Vagina (tissue), 2 donors: Measurements from ENCODE around the gene FAM117B. TPM values are rescaled to one million over a fixed set of nuclear protein-coding genes. Genes with fewer than 3 reads are reported as not detected.

Experiments
- DNase-seq, 2 donors: peaks; one replicate each; pipeline ENCODE4 v3.0.0-alpha.2; 2017; ENCODE audit errors: extremely low spot score in 2 of 2
- H3K27ac ChIP-seq: fragments of 200-600 bp; sonication (generic); one replicate; pipeline ENCODE4 v1.5.1; 2019
- H3K27me3 ChIP-seq: fragments of 200-600 bp; sonication (generic); one replicate; pipeline ENCODE4 v1.5.1; 2019
- H3K36me3 ChIP-seq, 2 donors: fragments of 200-600 bp; sonication (generic); one replicate each; pipeline ENCODE4 v1.5.1; 2017 to 2019
- H3K4me1 ChIP-seq: fragments of 200-600 bp; sonication (generic); one replicate; pipeline ENCODE4 v1.5.1; 2019
- H3K4me3 ChIP-seq, 2 donors: fragments of 200-600 bp; sonication (generic); 1 replicate in 1 of 2; 2 replicates in 1 of 2; pipeline ENCODE4 v1.5.1; 2016 to 2019
- H3K9me3 ChIP-seq: fragments of 200-600 bp; sonication (generic); one replicate; pipeline ENCODE4 v1.5.1; 2019
- POLR2A ChIP-seq, 2 donors: fragments of 450-650 bp; IDR thresholded peaks; one replicate each; pipeline ENCODE4 v1.6.1; 2017; ENCODE audit warnings: antibody characterized with exemption in 2 of 2, mild to moderate bottlenecking in 2 of 2, moderate library complexity in 2 of 2
- POLR2AphosphoS5 ChIP-seq, 2 donors: sonication (generic); formaldehyde crosslinking; IDR thresholded peaks; one replicate each; pipeline ENCODE4 v1.9.0; 2017; ENCODE audit warnings: antibody characterized with exemption in 2 of 2, mild to moderate bottlenecking in 2 of 2, low read depth in 1 of 2; ENCODE audit not compliant: insufficient read depth in 1 of 2
- intact Hi-C: fragments of 100-400 bp; cut with DNase I; formaldehyde crosslinking; loops from one replicate; pipeline ENCODE4 v1.15.1; 2023
- total RNA-seq: library from RNA; depleted of rRNA; stranded (reverse); fragments of >200 nt; gene quantifications from one replicate; pipeline ENCODE4 v1.2.3, GENCODE V29; 2016
- TF ChIP-seq, protein P1 (sequence below), 3 experiments: fragments of 450-650 bp in 2 of 3; fragments of 200-600 bp in 1 of 3; sonication (generic) in 1 of 3; IDR thresholded peaks; one replicate each; pipeline ENCODE4 v1.5.1; 2017 to 2019; ENCODE audit warnings: antibody characterized with exemption in 3 of 3, mild to moderate bottlenecking in 2 of 3, moderate library complexity in 2 of 3

Gene FAM117B
- total RNA-seq, 1 donor from 2014 or later, result 13.5 TPM

DNA sequence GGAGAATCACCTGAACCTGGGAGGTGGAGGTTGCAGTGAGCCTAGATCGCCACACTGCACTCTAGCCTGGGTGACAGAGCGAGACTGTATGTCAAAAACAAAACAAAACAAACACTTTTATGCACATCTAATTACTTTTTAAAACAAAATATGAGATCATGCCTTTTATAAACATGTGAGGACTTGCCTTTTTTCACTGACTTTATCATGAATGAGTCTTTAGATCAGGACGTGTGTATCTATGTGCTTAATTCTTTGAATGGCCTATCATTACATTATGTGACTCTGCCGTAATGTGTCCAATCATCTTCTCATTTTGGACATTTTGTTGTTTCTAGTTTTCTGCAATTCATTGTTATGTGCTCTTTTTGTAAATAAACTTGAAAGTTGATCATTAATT lies 58.7 kb downstream of the FAM117B start:
- Histone ChIP-seq H3K27me3 (no peaks in the 10 kb centered on the region), H3K4me3 (no peak overlapping the region), H3K4me1 (peaks cover 17% of the 10 kb centered on the region), H3K9me3 (no peaks in the 10 kb centered on the region), H3K36me3 (no peaks in the 10 kb centered on the region), H3K27ac (no peak overlapping the region)
- no peak for TF ChIP-seq POLR2A (IDR thresholded peaks at IDR 0.05)
- TF ChIP-seq POLR2AphosphoS5 (IDR thresholded peaks at IDR 0.05; ENCODE audit: insufficient read depth in 1 of 2, low read depth in 1 of 2), result no peak
- TF ChIP-seq, protein P1, sequence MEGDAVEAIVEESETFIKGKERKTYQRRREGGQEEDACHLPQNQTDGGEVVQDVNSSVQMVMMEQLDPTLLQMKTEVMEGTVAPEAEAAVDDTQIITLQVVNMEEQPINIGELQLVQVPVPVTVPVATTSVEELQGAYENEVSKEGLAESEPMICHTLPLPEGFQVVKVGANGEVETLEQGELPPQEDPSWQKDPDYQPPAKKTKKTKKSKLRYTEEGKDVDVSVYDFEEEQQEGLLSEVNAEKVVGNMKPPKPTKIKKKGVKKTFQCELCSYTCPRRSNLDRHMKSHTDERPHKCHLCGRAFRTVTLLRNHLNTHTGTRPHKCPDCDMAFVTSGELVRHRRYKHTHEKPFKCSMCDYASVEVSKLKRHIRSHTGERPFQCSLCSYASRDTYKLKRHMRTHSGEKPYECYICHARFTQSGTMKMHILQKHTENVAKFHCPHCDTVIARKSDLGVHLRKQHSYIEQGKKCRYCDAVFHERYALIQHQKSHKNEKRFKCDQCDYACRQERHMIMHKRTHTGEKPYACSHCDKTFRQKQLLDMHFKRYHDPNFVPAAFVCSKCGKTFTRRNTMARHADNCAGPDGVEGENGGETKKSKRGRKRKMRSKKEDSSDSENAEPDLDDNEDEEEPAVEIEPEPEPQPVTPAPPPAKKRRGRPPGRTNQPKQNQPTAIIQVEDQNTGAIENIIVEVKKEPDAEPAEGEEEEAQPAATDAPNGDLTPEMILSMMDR (IDR thresholded peaks at IDR 0.05), result no peak
- intact Hi-C loops, result no loop called here
- DNase-seq, result no peak

DNA sequence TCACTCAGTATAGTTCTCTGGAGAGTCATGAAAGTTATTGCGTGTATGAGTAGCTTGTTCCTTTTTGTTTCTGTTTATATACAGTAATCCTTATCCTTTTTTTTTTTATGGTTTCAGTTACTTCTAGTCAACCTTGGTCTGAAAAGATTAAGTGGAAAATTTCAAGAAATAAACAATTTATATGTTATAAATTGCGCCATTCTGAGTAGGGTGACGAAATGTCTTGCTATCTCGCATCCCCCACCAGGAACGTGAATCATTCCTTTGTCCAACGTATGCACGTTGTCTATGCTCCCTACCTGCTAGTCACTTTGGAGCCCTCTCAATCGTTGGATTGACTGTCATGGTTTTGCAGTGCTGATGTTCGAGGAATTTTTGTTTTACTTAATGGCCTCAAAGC lies 60.4 kb downstream of the FAM117B start:
- no peak for TF ChIP-seq POLR2AphosphoS5 (IDR thresholded peaks at IDR 0.05; ENCODE audit: insufficient read depth in 1 of 2, low read depth in 1 of 2)
- TF ChIP-seq POLR2A (IDR thresholded peaks at IDR 0.05), result no peak
- TF ChIP-seq, protein P1 (IDR thresholded peaks at IDR 0.05), result no peak
- no peak for DNase-seq
- peaks cover 10% of the 10 kb centered on the region for H3K4me1 ChIP-seq
- no peak overlapping the region for H3K27ac ChIP-seq
- H3K36me3 ChIP-seq, result no peaks in the 10 kb centered on the region
- intact Hi-C loops, result no loop called here
- no peaks in the 10 kb centered on the region for H3K27me3 ChIP-seq
- H3K9me3 ChIP-seq, result no peaks in the 10 kb centered on the region
- no peak overlapping the region for H3K4me3 ChIP-seq

DNA sequence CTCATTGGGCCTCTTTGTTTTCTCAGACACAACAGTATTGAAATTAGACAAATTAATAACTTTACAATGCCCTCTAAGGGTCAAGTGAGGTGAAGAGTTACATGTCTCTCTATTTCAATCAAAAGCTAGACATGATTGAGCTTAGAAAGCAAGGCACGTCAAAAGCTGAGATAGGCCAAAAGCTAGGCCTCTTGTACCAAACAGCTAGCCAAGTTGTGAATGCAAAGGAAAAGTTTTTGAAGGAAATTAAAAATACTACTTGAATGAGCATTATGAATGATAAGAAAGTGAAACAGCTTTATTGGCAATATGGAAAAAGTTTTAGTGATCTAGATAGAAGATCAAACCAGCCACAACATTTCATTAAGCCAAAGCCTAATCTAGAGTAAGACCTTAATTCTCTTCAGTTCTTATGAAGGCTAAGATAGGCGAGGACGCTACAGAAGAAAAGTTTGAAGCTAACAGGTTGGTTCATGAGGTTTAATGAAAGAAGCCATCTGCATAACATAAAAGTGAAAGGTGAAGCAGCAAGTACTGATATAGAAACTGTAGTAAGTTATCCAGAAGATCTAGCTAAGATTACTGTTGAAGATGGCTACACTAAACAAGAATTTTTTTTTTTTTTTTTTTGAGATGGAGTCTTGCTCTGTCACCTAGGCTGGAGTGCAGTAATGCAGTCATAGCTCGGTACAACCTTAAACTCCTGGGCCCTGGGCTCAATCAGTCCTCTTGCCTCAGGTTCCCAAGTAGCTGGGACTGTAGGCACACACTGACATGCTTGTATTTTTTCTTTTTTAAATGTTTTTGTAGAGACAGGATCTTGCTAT lies 65.5 kb downstream of the FAM117B start:
- no peaks in the 10 kb centered on the region for H3K36me3 ChIP-seq
- H3K4me3 ChIP-seq, result no peak overlapping the region
- no peaks in the 10 kb centered on the region for H3K27me3 ChIP-seq
- H3K4me1 ChIP-seq, result no peaks in the 10 kb centered on the region
- intact Hi-C loops, result no loop called here
- H3K9me3 ChIP-seq, result no peaks in the 10 kb centered on the region
- no peak overlapping the region for H3K27ac ChIP-seq
- no peak for DNase-seq
- TF ChIP-seq POLR2AphosphoS5 (IDR thresholded peaks at IDR 0.05; ENCODE audit: insufficient read depth in 1 of 2, low read depth in 1 of 2) (no peak), POLR2A (IDR thresholded peaks at IDR 0.05) (no peak)
- TF ChIP-seq, protein P1 (IDR thresholded peaks at IDR 0.05), result no peak

DNA sequence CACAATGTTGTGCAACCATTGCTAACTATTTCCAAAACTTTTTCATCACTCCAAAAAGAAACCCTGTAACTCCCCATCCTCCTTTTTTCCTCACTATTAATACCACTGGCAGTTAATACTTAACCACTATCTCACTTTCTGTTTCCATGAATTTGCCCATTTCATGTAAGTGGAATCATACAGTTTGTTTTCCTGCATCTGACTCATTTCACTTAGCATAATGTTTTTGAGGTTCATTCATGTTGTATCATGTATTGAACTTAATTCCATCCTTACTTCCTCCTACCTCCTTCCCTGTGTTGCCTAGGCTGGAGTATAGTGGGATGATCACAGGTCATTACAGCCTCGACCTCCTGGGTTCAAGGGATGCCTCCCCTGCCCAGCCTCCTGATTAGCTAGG lies 68.3 kb downstream of the FAM117B start:
- no peak overlapping the region for H3K27ac ChIP-seq

More for the DNA sequence above, 68.3 kb downstream of the FAM117B start:
- Histone ChIP-seq H3K4me3 (no peak overlapping the region), H3K9me3 (no peaks in the 10 kb centered on the region), H3K27me3 (no peaks in the 10 kb centered on the region), H3K36me3 (no peaks in the 10 kb centered on the region), H3K4me1 (no peaks in the 10 kb centered on the region)
- no peak for DNase-seq
- TF ChIP-seq POLR2A (IDR thresholded peaks at IDR 0.05) (no peak), POLR2AphosphoS5 (IDR thresholded peaks at IDR 0.05; ENCODE audit: insufficient read depth in 1 of 2, low read depth in 1 of 2) (no peak)
- TF ChIP-seq, protein P1 (IDR thresholded peaks at IDR 0.05), result no peak
- intact Hi-C loops, result no loop called here
